SK-N-SH (cell line): ENCODE data around the gene CIPC.

Experiments
- EP300 ChIP-seq, 2 experiments: IDR thresholded peaks; 2 replicates each; pipeline versions ENCODE4 v1.4.0 to v1.6.1; 2012; ENCODE audit warnings: borderline replicate concordance in 1 of 2, low read depth in 1 of 2, low read length in 1 of 2
- NFIC ChIP-seq: IDR thresholded peaks from 2 replicates; pipeline ENCODE4 v1.4.0; 2012; ENCODE audit warnings: borderline replicate concordance
- RAD21 ChIP-seq: IDR thresholded peaks from 2 replicates; pipeline ENCODE4 v1.6.1; 2012; ENCODE audit warnings: mild to moderate bottlenecking, low read length
- TAF1 ChIP-seq: IDR thresholded peaks from 2 replicates; pipeline ENCODE4 v1.6.1; 2012; ENCODE audit warnings: low read depth, mild to moderate bottlenecking, low read length, moderate library complexity, borderline replicate concordance

DNA sequence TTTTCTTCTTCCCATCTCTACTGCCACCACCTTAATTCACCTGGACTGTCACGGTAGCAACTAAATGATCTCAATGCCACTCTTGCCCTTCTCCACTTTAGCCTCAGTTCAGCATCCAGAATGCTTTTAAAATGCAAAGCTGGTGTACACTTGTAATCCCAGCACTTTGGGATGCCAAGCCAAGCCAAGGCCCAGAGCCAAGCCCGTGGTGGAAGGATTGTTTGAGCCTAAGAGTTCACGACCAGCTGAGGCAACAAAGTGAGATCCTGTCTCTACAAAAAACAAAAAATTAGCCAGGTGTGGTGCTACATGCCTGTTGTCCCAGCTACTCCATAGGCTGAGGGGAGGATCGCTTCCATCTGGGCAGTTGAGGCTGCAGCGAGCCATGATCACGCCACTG lies 5.9 kb downstream of the CIPC start:
- TF ChIP-seq RAD21 (no peak), NFIC (no peak), EP300 (IDR thresholded peaks at IDR 0.05; ENCODE audit: borderline replicate concordance in 1 of 2, low read depth in 1 of 2, low read length in 1 of 2) (no peak), TAF1 (no peak)
